ENCODE data around the gene WDR72. TPM values are rescaled to one million over a fixed set of nuclear protein-coding genes. Genes with fewer than 3 reads are reported as not detected.

The WDR72 gene
- total RNA-seq, 1 donor: under 0.01 TPM

GRCh38 chr15:53498996-53499395, 260.5 kb downstream of the WDR72 start:
- Histone ChIP-seq H3K4me1 (ENCODE audit: insufficient read depth, low read length) (no peaks in the 10 kb centered on the region), H3K9me3 (ENCODE audit: low read depth, low read length) (no peaks in the 10 kb centered on the region), H3K4me3 (ENCODE audit: low read length) (no peak overlapping the region), H3K27me3 (ENCODE audit: insufficient read depth, low read length) (no peaks in the 10 kb centered on the region)

DNA sequence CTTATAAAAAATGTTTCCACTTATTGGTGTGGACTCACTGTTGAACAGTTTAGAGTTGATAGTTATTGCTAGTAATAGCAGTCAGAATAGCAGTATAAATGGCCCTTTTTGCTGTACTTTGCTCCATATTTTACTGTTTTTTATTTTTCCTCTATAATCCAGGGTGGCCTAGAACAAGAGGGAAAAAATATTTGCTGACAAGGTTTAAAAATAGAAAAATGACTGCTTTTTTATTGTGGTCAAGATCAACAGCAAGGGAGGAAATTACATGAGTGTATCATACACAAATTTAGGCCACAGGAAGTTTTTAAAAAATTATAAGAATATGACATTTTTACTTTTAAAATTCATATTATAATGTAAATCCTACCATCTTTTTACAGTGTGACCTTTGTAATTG, 269.1 kb downstream of the WDR72 start:
- no peak overlapping the region for H3K4me3 ChIP-seq (ENCODE audit: low read length)
- H3K9me3 ChIP-seq (ENCODE audit: low read depth, low read length): no peaks in the 10 kb centered on the region
- no peaks in the 10 kb centered on the region for H3K27me3 ChIP-seq (ENCODE audit: insufficient read depth, low read length)
- no peaks in the 10 kb centered on the region for H3K4me1 ChIP-seq (ENCODE audit: insufficient read depth, low read length)

DNA sequence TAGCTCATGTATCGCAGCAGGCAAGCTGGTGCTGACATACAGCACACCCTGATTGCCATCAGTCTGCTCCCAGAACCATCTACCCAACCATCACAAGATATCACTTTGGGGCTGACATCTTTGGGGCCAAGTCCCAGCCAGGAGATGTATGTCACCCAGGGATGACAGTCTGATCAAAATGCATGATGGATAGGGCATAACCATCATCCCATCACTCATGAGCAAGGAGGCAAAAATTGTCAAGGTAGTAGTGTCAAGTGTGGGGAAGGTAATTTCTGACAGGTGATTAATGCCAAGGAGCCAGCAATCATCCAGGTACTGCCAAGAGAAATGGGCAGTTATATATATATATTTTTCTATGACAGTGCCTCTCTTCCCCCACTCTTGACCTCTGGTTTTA, 277.4 kb downstream of the WDR72 start:
- H3K27me3 ChIP-seq (ENCODE audit: insufficient read depth, low read length): no peaks in the 10 kb centered on the region
- H3K9me3 ChIP-seq (ENCODE audit: low read depth, low read length): no peaks in the 10 kb centered on the region
- no peaks in the 10 kb centered on the region for H3K4me1 ChIP-seq (ENCODE audit: insufficient read depth, low read length)
- no peak overlapping the region for H3K4me3 ChIP-seq (ENCODE audit: low read length)

- Histone ChIP-seq H3K4me1 (ENCODE audit: insufficient read depth, low read length) (no peaks in the 10 kb centered on the region), H3K9me3 (ENCODE audit: low read depth, low read length) (no peaks in the 10 kb centered on the region), H3K4me3 (ENCODE audit: low read length) (no peak overlapping the region), H3K27me3 (ENCODE audit: insufficient read depth, low read length) (no peaks in the 10 kb centered on the region)
Observed at GRCh38 chr15:53477981-53478766, 281.3 kb downstream of the WDR72 start.

DNA sequence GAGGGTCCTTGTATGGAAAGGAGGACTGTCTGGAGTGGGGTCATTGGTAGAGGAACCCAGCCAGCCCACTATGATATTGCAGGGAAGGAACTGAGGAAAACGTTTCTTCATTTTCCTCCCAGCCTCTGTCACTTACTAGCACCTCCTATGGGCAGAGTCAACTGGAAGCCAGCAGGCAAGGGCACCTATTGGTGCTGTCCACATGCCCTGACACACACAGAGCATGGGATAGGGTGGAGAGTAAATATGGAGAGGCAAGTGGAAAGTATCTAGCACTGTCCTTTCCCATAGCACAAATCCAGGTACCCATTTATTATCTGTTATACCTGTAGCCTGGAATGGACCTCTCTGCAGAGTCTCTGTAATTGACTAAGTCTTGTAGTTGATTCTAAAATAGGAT, 285.6 kb downstream of the WDR72 start:
- Histone ChIP-seq H3K4me1 (ENCODE audit: insufficient read depth, low read length) (no peaks in the 10 kb centered on the region), H3K9me3 (ENCODE audit: low read depth, low read length) (no peaks in the 10 kb centered on the region), H3K27me3 (ENCODE audit: insufficient read depth, low read length) (no peaks in the 10 kb centered on the region), H3K4me3 (ENCODE audit: low read length) (no peak overlapping the region)

DNA sequence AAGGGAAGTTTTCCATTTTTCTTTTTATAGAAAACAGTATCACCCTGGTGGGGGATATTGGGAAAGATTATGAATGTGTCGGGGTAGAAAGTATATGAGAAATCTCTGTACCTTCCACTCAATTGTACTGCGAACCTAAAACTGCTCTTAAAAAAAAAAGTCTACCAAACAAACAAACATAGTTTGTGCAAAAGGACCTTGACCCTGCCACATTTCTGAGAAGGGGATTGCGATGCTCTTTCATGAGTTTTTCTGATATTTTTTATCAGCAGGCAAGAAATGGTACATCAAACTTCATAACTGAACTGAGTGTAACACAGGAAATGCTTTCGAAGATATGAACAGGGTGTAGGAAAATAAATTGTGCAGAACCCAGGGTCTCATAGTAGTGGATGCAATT, 286.0 kb downstream of the WDR72 start:
- Histone ChIP-seq H3K9me3 (ENCODE audit: low read depth, low read length) (no peaks in the 10 kb centered on the region), H3K4me1 (ENCODE audit: insufficient read depth, low read length) (no peaks in the 10 kb centered on the region), H3K27me3 (ENCODE audit: insufficient read depth, low read length) (no peaks in the 10 kb centered on the region), H3K4me3 (ENCODE audit: low read length) (no peak overlapping the region)

GRCh38 chr15:53472883-53473282, 286.6 kb downstream of the WDR72 start:
- H3K4me1 ChIP-seq (ENCODE audit: insufficient read depth, low read length): no peaks in the 10 kb centered on the region
- no peaks in the 10 kb centered on the region for H3K27me3 ChIP-seq (ENCODE audit: insufficient read depth, low read length)
- H3K4me3 ChIP-seq (ENCODE audit: low read length): no peak overlapping the region
- no peaks in the 10 kb centered on the region for H3K9me3 ChIP-seq (ENCODE audit: low read depth, low read length)

- Histone ChIP-seq H3K4me1 (ENCODE audit: insufficient read depth, low read length) (no peaks in the 10 kb centered on the region), H3K27me3 (ENCODE audit: insufficient read depth, low read length) (no peaks in the 10 kb centered on the region), H3K4me3 (ENCODE audit: low read length) (no peak overlapping the region), H3K9me3 (ENCODE audit: low read depth, low read length) (no peaks in the 10 kb centered on the region)
Observed at GRCh38 chr15:53472210-53472609, 287.3 kb downstream of the WDR72 start.

DNA sequence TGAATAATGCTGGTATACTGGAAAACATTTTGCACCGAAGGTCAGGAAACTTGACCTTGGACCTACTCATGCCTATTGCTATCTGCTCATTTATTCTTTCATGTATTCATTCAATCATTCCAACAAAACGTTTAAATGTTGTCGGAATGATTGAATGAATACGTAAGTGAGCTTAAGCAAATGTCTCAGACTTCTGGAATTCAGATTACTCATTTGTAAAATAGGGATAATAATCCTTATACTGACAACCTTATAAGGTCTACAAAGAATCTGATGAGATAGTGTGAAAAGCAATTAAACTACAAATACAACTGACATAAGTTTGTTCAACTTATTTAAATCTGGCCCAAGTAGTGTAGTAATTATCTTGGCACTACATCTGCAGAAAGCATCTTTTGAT, 288.7 kb downstream of the WDR72 start:
- H3K4me3 ChIP-seq (ENCODE audit: low read length): no peak overlapping the region
- H3K4me1 ChIP-seq (ENCODE audit: insufficient read depth, low read length): no peaks in the 10 kb centered on the region
- no peaks in the 10 kb centered on the region for H3K9me3 ChIP-seq (ENCODE audit: low read depth, low read length)
- H3K27me3 ChIP-seq (ENCODE audit: insufficient read depth, low read length): no peaks in the 10 kb centered on the region

DNA sequence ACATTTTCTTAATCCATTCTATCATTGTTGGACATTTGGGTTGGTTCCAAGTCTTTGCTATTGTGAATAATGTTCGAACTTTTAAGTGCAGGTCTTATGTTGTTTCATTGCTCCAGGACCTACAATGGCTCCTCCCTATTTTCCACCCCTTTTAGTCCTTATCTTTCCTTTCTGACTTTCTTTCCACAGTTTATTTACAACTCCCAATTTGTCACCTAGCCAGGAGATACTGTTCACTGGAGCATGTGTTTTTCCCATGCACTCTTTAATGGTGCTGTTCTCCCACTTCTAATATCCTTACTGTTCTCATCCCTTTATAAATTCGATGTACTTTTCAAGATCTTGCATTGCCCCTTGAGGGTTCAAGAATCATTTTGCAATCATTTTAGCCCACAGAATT, 290.0 kb downstream of the WDR72 start:
- Histone ChIP-seq H3K4me3 (ENCODE audit: low read length) (no peak overlapping the region), H3K9me3 (ENCODE audit: low read depth, low read length) (no peaks in the 10 kb centered on the region), H3K4me1 (ENCODE audit: insufficient read depth, low read length) (no peaks in the 10 kb centered on the region), H3K27me3 (ENCODE audit: insufficient read depth, low read length) (no peaks in the 10 kb centered on the region)

Other genes starting within 250 kb of the WDR72 start
- under 0.01 TPM for gene UNC13C, start 218.8 kb upstream of the WDR72 start, total RNA-seq